Ishikawa (cell line): ENCODE data around the gene IPCEF1.

Experiments
- CEBPB ChIP-seq: IDR thresholded peaks from 2 replicates; pipeline ENCODE4 v1.6.1; 2012
- CREB1 ChIP-seq: IDR thresholded peaks from 2 replicates; pipeline ENCODE4 v1.6.1; 2012; ENCODE audit warnings: low read depth
- EGR1 ChIP-seq: IDR thresholded peaks from 2 replicates; pipeline ENCODE4 v1.6.1; 2012
- EP300 ChIP-seq: IDR thresholded peaks from 2 replicates; pipeline ENCODE4 v1.6.1; 2012; ENCODE audit warnings: borderline replicate concordance
- FOXM1 ChIP-seq: IDR thresholded peaks from 2 replicates; pipeline ENCODE4 v1.6.1; 2012; ENCODE audit warnings: low read depth, borderline replicate concordance
- NFIC ChIP-seq: IDR thresholded peaks from 2 replicates; pipeline ENCODE4 v1.6.1; 2012
- RAD21 ChIP-seq: IDR thresholded peaks from 2 replicates; pipeline ENCODE4 v1.6.1; 2012; ENCODE audit warnings: low read depth
- REST ChIP-seq: IDR thresholded peaks from 2 replicates; pipeline ENCODE4 v1.6.1; 2012; ENCODE audit warnings: low read depth, mild to moderate bottlenecking
- TAF1 ChIP-seq: IDR thresholded peaks from 2 replicates; pipeline ENCODE4 v1.6.1; 2012; ENCODE audit warnings: low read depth, mild to moderate bottlenecking
- TCF12 ChIP-seq: IDR thresholded peaks from 2 replicates; pipeline ENCODE4 v1.6.1; 2012; ENCODE audit warnings: low read depth
- TEAD4 ChIP-seq: IDR thresholded peaks from 2 replicates; pipeline ENCODE4 v1.6.1; 2012
- YY1 ChIP-seq: IDR thresholded peaks from 2 replicates; pipeline ENCODE4 v1.6.1; 2012; ENCODE audit warnings: low read depth
- ZBTB7A ChIP-seq: IDR thresholded peaks from 2 replicates; pipeline ENCODE4 v1.6.1; 2012; ENCODE audit warnings: low read depth
- TF ChIP-seq, protein P1 (sequence below): IDR thresholded peaks from 2 replicates; pipeline ENCODE4 v1.6.1; 2012
- TF ChIP-seq, protein P2 (sequence below): IDR thresholded peaks from 2 replicates; pipeline ENCODE4 v1.6.1; 2012

Gene IPCEF1

DNA sequence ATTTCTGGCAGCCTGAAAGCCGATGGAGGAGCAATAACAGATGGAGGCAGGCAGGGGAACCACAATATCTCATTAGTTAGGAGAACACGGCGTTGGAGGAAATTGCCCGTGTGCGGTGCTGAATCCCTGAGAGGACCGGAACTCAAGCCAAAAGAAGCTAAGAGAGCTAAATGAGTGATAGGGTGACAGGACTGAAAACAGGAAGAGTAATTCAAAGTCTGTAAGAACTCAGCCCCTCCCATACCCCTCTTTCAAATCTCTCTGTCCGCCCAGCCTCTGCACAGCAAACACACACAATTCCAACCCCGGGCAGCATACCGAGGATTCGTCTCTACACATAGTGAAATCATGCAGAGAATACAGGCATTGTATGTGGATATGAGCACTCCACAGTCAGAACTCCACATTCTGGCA lies 2.6 kb upstream of the IPCEF1 start:
- no peak for TF ChIP-seq EP300
- TF ChIP-seq, protein P1, sequence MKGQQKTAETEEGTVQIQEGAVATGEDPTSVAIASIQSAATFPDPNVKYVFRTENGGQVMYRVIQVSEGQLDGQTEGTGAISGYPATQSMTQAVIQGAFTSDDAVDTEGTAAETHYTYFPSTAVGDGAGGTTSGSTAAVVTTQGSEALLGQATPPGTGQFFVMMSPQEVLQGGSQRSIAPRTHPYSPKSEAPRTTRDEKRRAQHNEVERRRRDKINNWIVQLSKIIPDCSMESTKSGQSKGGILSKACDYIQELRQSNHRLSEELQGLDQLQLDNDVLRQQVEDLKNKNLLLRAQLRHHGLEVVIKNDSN: no peak
- no peak for TF ChIP-seq TCF12
- TF ChIP-seq YY1: no peak
- no peak for TF ChIP-seq ZBTB7A
- TF ChIP-seq TEAD4: no peak
- no peak for TF ChIP-seq REST
- TF ChIP-seq, protein P2, sequence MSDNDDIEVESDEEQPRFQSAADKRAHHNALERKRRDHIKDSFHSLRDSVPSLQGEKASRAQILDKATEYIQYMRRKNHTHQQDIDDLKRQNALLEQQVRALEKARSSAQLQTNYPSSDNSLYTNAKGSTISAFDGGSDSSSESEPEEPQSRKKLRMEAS: no peak
- TF ChIP-seq NFIC: no peak
- TF ChIP-seq EGR1: no peak
- no peak for TF ChIP-seq RAD21

DNA sequence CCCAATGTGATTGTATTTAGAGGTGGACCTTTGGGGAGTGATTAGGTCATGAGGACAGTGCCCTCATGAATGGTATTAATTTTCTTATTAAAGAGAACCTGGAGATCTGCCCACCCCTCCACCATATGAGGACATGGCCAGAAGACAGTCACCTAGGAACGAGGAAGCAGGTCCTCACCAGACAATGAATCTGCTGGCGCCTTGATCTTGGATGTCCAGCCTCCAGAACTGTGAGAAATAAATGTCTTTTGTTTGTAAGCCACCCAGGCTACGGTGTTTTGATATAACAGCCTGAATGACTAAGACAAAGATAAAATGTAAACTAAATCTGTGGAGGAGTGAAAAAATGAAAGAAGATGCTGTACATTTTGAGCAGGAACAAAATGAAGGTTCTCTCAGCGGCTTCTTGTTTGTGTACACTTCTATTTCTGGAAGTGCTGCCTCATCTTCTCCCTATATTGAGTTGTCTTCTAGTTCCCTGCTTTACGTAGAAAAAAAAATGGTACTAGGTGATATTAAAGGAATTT lies 1.5 kb upstream of the IPCEF1 start:
- no peak for TF ChIP-seq TCF12
- no peak for TF ChIP-seq TEAD4

GRCh38 chr6:154356113-154356512 lies 490 bp downstream of the IPCEF1 start:
- TF ChIP-seq RAD21 (no peak), TCF12 (no peak)
- TF ChIP-seq, protein P1: no peak

GRCh38 chr6:154354265-154354777 lies 2.3 kb downstream of the IPCEF1 start:
- TF ChIP-seq RAD21 (no peak), CEBPB (no peak), FOXM1 (no peak), TCF12 (no peak), EP300 (no peak), YY1 (no peak), NFIC (no peak), TAF1 (no peak), ZBTB7A (no peak), CREB1 (no peak), REST (no peak), TEAD4 (no peak), EGR1 (no peak)
- TF ChIP-seq, protein P1: no peak
- TF ChIP-seq, protein P2: no peak

GRCh38 chr6:154353626-154354025 lies 3.0 kb downstream of the IPCEF1 start:
- TF ChIP-seq, protein P2: no peak
- TF ChIP-seq CEBPB: no peak
- TF ChIP-seq TEAD4: no peak
- TF ChIP-seq NFIC: no peak
- no peak for TF ChIP-seq TAF1
- TF ChIP-seq, protein P1: no peak
- no peak for TF ChIP-seq RAD21
- no peak for TF ChIP-seq FOXM1
- TF ChIP-seq YY1: no peak
- no peak for TF ChIP-seq TCF12
